GM19467 (cell line): ENCODE measurements around the gene SLC27A2.
"Not testable (repeated sequence)": the region's sequence is repeated elsewhere in the genome, so short reads cannot be mapped to it uniquely, and the experiment has no call there.

Experiments
- ATAC-seq: cut with Tn5 transposase; IDR thresholded peaks from one replicate; pipeline ENCODE4 v1.9.1; 2021; ENCODE audit warnings: mild to moderate bottlenecking, moderate library complexity; ENCODE audit not compliant: unreplicated experiment

The SLC27A2 gene

GRCh38 chr15:50188793-50189192 is 6.8 kb downstream of the SLC27A2 start:
- ATAC-seq, result not testable (repeated sequence)

GRCh38 chr15:50189633-50190032 is 7.6 kb downstream of the SLC27A2 start:
- no peak for ATAC-seq

GRCh38 chr15:50190166-50190570 is 8.2 kb downstream of the SLC27A2 start:
- peak; percentile 61 for ATAC-seq

GRCh38 chr15:50190723-50191122 is 8.7 kb downstream of the SLC27A2 start:
- peak; percentile 60 for ATAC-seq

GRCh38 chr15:50192164-50192563 is 10.2 kb downstream of the SLC27A2 start:
- ATAC-seq, result no peak

GRCh38 chr15:50192926-50193620 is 11.1 kb downstream of the SLC27A2 start:
- ATAC-seq, result no peak

- ATAC-seq, result no peak
Observed at GRCh38 chr15:50202003-50202402, 20.0 kb downstream of the SLC27A2 start.

- ATAC-seq, result no peak
Observed at GRCh38 chr15:50206020-50206419, 24.0 kb downstream of the SLC27A2 start.

- ATAC-seq, result no peak
Observed at GRCh38 chr15:50209809-50210208, 27.8 kb downstream of the SLC27A2 start.

- ATAC-seq, result no peak
Observed at GRCh38 chr15:50210462-50211157, 28.6 kb downstream of the SLC27A2 start.

GRCh38 chr15:50218291-50218690 is 36.3 kb downstream of the SLC27A2 start:
- ATAC-seq, result no peak

- no peak for ATAC-seq
Observed at GRCh38 chr15:50218691-50219090, 36.7 kb downstream of the SLC27A2 start.

GRCh38 chr15:50219820-50220219 is 37.8 kb downstream of the SLC27A2 start:
- ATAC-seq, result no peak

- ATAC-seq, result no peak
Observed at GRCh38 chr15:50222181-50222580, 40.2 kb downstream of the SLC27A2 start.

- ATAC-seq, result no peak
Observed at GRCh38 chr15:50224606-50225005, 42.6 kb downstream of the SLC27A2 start.

- ATAC-seq, result no peak
Observed at GRCh38 chr15:50225057-50225456, 43.1 kb downstream of the SLC27A2 start.

GRCh38 chr15:50225938-50226337 is 43.9 kb downstream of the SLC27A2 start:
- ATAC-seq, result no peak

- no peak for ATAC-seq
Observed at GRCh38 chr15:50227076-50227475, 45.1 kb downstream of the SLC27A2 start.

- ATAC-seq, result no peak
Observed at GRCh38 chr15:50228866-50229265, 46.9 kb downstream of the SLC27A2 start.

GRCh38 chr15:50229336-50229735 is 47.3 kb downstream of the SLC27A2 start:
- no peak for ATAC-seq

- no peak for ATAC-seq
Observed at GRCh38 chr15:50231761-50232160, 49.8 kb downstream of the SLC27A2 start.

GRCh38 chr15:50232791-50233190 is 50.8 kb downstream of the SLC27A2 start:
- no peak for ATAC-seq
